ENCODE data around the gene FARSA.

GRCh38 chr19:12973236-12973635 is 39.7 kb upstream of the FARSA start:
- TF ChIP-seq POLR2A (IDR thresholded peaks at IDR 0.05; ENCODE audit: low read length): no peak
- TF ChIP-seq GATA1 (IDR thresholded peaks at IDR 0.05; ENCODE audit: low read depth, low read length): no peak

Measured in erythroblast (primary cell).